ENCODE measurements around the gene RBM34.
"Not testable (repeated sequence)": the region's sequence is repeated elsewhere in the genome, so short reads cannot be mapped to it uniquely, and the experiment has no call there.

The RBM34 gene

GRCh38 chr1:235093013-235093695, 67.9 kb downstream of the RBM34 start:
- peak in 34 of 51 donors; percentile 4 to 78 (median 38) for DNase-seq

GRCh38 chr1:235092415-235092814, 68.6 kb downstream of the RBM34 start:
- DNase-seq: not testable (repeated sequence)

- DNase-seq: not testable (repeated sequence)
Measured at GRCh38 chr1:235092045-235092406, 69.0 kb downstream of the RBM34 start.

GRCh38 chr1:235091319-235092044, 69.6 kb downstream of the RBM34 start:
- not testable (repeated sequence) for DNase-seq

GRCh38 chr1:235090406-235091069, 70.5 kb downstream of the RBM34 start:
- DNase-seq: no peak

- DNase-seq: no peak
Measured at GRCh38 chr1:235088907-235089306, 72.1 kb downstream of the RBM34 start.

GRCh38 chr1:235088430-235088829, 72.6 kb downstream of the RBM34 start:
- DNase-seq: no peak

- no peak for DNase-seq
Measured at GRCh38 chr1:235087906-235088305, 73.1 kb downstream of the RBM34 start.

- not testable (repeated sequence) for DNase-seq
Measured at GRCh38 chr1:235085411-235086117, 75.5 kb downstream of the RBM34 start.
